Activated CD8-positive, alpha-beta memory T cell treated with anti-CD3 and anti-CD28 coated beads, Interleukin-2, amount 10 ng/mL, durations not matched to agents 7 days and 5 days (primary cell): ENCODE measurements around the gene DHX29. TPM values are rescaled to one million over a fixed set of nuclear protein-coding genes. Genes with fewer than 3 reads are reported as not detected.
"Not testable (repeated sequence)": the region's sequence is repeated elsewhere in the genome, so short reads cannot be mapped to it uniquely, and the experiment has no call there.

Experiments used
- ATAC-seq: fragments of 150-1000 bp; cut with Tn5 transposase; one replicate; pipeline ENCODE4 v1.10.0; 2021; ENCODE audit warnings: moderate library complexity
- CTCF ChIA-PET: fragments of 350-600 bp; sonication (Branson Sonifier 250); formaldehyde crosslinking; loops from one replicate; lab custom pipeline; 2021; ENCODE audit warnings: antibody characterized with exemption; lab: Charles Lee
- DNase-seq: peaks from one replicate; pipeline ENCODE4 v3.0.0-alpha.2; 2020
- H3K27ac Mint-ChIP-seq: one replicate; pipeline ENCODE4 v1.8.0; 2021; ENCODE audit warnings: mild to moderate bottlenecking, mixed read lengths
- H3K27me3 Mint-ChIP-seq: one replicate; pipeline ENCODE4 v1.8.0; 2021; ENCODE audit warnings: mixed read lengths
- H3K36me3 Mint-ChIP-seq: one replicate; pipeline ENCODE4 v1.8.0; 2021; ENCODE audit warnings: mild to moderate bottlenecking, mixed read lengths
- H3K4me1 Mint-ChIP-seq: one replicate; pipeline ENCODE4 v1.8.0; 2021; ENCODE audit warnings: mixed read lengths
- H3K4me3 Mint-ChIP-seq: one replicate; pipeline ENCODE4 v1.8.0; 2021; ENCODE audit warnings: mild to moderate bottlenecking, moderate library complexity, mixed read lengths
- H3K9me3 Mint-ChIP-seq: one replicate; pipeline ENCODE4 v1.8.0; 2022; ENCODE audit warnings: low read depth, mixed read lengths
- total RNA-seq, 2 experiments: library from RNA; stranded (reverse); gene quantifications; one replicate each; pipeline ENCODE4 v1.2.3, GENCODE V29; 2021

DHX29 gene
- total RNA-seq, 2 experiments from 2014 or later, result 17.1 to 17.3 TPM

DNA sequence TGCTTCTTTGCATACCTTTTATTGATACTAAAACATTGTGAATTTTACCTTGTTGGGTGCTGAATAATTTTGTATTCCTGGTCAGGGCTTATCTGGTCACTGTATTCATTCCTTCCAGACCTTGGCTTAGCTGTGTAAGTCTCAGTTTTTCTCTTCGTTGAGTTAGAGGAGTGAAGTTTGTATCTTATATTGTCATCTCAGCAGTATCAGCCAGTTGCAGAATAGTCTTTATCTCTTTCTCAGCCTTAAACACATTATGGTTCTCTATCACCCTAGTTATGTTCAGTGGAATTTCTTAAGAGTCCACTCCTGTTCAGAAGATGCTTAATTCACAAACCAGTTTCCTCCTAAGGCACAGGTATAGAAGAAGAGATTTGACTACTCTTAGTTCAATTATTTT is 25.5 kb upstream of the DHX29 start:
- no peak overlapping the region for H3K4me3 Mint-ChIP-seq
- CTCF ChIA-PET, result no interaction called here
- no peak for DNase-seq
- peaks cover 11% of the 10 kb centered on the region for H3K4me1 Mint-ChIP-seq
- H3K27ac Mint-ChIP-seq, result no peak overlapping the region
- H3K27me3 Mint-ChIP-seq, result no peaks in the 10 kb centered on the region
- H3K9me3 Mint-ChIP-seq, result no peaks in the 10 kb centered on the region
- peaks cover 53% of the 10 kb centered on the region for H3K36me3 Mint-ChIP-seq
- ATAC-seq, result no peak

DNA sequence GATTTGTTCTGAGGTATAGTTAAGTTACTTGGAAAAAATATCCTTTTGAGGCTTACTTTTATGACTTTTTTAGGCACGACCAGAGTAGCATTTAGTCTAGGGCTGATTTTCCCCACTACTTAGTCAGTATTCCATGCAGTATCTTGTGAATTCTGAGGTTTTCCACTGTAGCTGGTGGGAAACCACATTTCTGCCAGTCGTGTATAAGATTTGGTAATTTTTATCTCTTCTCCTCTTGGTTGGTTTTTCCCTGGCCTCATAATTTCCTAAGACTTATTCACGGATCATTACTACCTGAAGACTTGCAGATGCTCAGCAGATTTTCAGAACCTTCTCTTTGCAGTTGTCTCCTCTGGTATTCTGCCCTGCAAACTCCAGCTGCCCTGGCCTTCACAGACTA is 23.8 kb upstream of the DHX29 start:
- DNase-seq, result no peak
- H3K27me3 Mint-ChIP-seq, result no peaks in the 10 kb centered on the region
- peaks cover 54% of the 10 kb centered on the region for H3K36me3 Mint-ChIP-seq
- no peak for ATAC-seq
- H3K27ac Mint-ChIP-seq, result no peak overlapping the region
- H3K4me1 Mint-ChIP-seq, result peaks cover 17% of the 10 kb centered on the region
- CTCF ChIA-PET, result no interaction called here
- H3K9me3 Mint-ChIP-seq, result no peaks in the 10 kb centered on the region
- H3K4me3 Mint-ChIP-seq, result no peak overlapping the region

DNA sequence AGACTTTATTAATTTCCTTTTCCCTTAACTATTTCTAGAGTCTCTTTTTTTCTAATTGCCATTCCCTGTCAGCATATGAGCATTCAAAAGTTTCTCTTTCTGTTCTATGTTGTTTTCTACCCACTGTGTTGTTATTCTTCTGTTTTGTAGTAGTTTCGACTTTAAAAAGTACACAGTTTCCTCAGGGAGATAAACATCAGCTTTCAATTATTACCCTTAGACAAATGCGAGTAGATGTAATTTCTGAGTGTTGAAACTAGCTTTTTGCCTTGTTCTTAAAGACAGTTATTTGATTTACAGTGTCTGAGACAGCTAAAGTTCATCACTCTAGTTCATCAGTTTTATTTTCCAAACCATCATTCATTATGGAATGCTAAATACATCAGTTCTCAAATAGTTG is 19.8 kb upstream of the DHX29 start:
- Mint-ChIP-seq H3K9me3 (no peaks in the 10 kb centered on the region), H3K27ac (peak overlapping the region; percentile 66), H3K4me3 (no peak overlapping the region), H3K4me1 (peaks cover 20% of the 10 kb centered on the region), H3K36me3 (peaks cover 38% of the 10 kb centered on the region), H3K27me3 (no peaks in the 10 kb centered on the region)
- ATAC-seq (no peak), DNase-seq (no peak)
- CTCF ChIA-PET, result interaction anchor here (1.5 kb wide), 1 partner anchor 365 kb away, joined by 3 read pairs; no protein-coding TSS in a partner anchor

DNA sequence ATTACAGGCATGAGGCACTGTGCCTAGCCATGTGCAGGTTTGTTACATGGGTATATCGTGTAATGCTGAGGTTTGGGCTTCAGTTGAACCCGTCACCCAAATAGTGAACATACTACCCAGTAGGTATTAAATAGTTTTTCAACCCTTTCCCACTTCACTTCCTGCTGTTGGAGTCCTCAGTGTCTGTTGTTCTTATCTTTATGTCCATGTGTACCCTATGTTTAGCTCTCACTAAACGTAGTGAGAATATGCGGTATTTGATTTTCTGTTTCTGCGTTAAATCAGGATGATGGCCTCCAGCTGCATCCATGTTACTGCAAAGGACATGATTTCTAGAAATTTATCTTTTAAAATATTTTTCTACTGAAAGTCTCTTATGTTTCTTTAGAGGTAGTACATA is 18.1 kb upstream of the DHX29 start:
- ATAC-seq (no peak), DNase-seq (no peak)
- Mint-ChIP-seq H3K27ac (no peak overlapping the region), H3K9me3 (no peaks in the 10 kb centered on the region), H3K4me1 (peaks cover 22% of the 10 kb centered on the region), H3K27me3 (no peaks in the 10 kb centered on the region), H3K36me3 (peaks cover 28% of the 10 kb centered on the region), H3K4me3 (no peak overlapping the region)
- CTCF ChIA-PET, result interaction anchor here (1.4 kb wide), 1 partner anchor 153 kb away, joined by 4 read pairs; no protein-coding TSS in a partner anchor

DNA sequence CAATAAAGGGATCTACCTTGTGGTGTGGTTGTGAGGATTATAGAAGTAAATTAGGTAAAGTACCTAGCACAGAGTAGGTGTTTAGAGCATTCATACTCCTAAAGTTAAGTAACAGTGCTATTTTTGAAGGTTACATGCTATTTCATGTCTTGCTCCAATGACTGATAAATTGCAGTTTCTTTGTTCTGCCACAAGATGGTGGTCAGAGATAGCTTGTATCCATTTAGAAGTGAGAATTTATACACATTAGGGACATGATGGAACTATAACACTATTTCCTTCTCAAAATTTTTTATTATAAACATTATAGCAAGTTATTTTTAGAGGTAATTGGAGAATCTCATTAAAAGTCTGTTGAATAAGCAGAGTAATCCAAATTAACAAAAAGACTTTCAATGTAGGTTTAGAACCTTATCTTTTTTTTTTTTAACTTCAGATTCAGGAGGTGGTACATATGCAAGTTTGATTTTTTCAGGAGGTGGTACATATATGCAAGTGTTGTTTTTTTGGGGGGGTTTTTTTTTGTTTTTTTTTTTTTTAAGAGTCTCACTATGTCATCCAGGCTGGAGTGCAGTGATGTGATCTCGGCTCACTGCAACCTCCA is 17.4 kb upstream of the DHX29 start:
- Mint-ChIP-seq H3K27ac (no peak overlapping the region), H3K36me3 (peaks cover 25% of the 10 kb centered on the region)
- no peak for DNase-seq

DNA sequence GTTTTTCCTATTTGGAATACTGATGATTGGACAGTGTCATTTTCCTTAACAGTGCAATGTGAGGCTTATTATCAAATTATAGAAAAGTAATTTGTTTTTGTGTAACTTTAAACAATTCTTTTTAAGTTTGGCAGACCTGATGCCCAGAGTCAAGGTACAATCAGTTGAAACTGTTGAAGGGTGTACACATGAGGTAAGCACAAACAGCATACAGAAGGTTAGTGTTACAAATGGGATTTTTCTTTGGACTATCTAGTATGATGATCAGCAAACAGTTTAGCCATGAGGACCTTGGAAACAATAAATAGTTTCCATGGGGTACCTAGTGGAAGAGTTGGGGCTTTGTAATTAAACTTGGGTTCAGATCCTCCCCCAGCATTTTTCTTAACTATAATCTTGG is 16.5 kb upstream of the DHX29 start:
- Mint-ChIP-seq H3K4me3 (no peak overlapping the region), H3K4me1 (peaks cover 18% of the 10 kb centered on the region), H3K27ac (no peak overlapping the region), H3K9me3 (no peaks in the 10 kb centered on the region), H3K27me3 (no peaks in the 10 kb centered on the region), H3K36me3 (peaks cover 22% of the 10 kb centered on the region)
- ATAC-seq (no peak), DNase-seq (no peak)
- CTCF ChIA-PET, result interaction anchor here (0.7 to 1.5 kb wide), 3 partner anchors 18 to 607 kb away, joined by 3 to 4 read pairs (median 3); no protein-coding TSS in a partner anchor

More for the DNA sequence above, 17.4 kb upstream of the DHX29 start:
- CTCF ChIA-PET, result interaction anchor here (0.7 to 1.4 kb wide), 4 partner anchors 13 to 608 kb away, joined by 3 to 4 read pairs (median 4); no protein-coding TSS in a partner anchor
- H3K9me3 Mint-ChIP-seq, result no peaks in the 10 kb centered on the region
- no peaks in the 10 kb centered on the region for H3K27me3 Mint-ChIP-seq
- H3K4me1 Mint-ChIP-seq, result peaks cover 18% of the 10 kb centered on the region
- no peak overlapping the region for H3K4me3 Mint-ChIP-seq
- peak; percentile 65 for ATAC-seq

DNA sequence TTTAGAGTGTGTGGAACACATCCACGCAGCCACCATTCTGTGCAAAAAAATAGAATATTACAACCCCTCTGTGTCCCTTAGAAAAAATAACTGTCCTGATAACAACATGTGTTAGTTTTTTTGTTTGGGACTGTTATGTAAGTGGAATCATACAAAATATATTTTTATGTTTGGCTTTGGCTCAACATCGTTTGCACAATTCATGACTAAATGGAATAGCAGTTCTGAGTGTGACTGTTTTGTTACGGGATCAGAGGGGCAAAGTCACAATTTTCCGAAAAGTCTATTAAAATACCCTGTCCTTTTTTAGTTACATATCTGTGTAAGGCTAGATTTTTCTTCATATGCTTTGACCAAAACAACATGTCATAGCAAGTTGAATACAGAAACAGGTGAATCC is 13.1 kb upstream of the DHX29 start:
- CTCF ChIA-PET, result no interaction called here
- ATAC-seq, result no peak
- peaks cover 25% of the 10 kb centered on the region for H3K36me3 Mint-ChIP-seq
- H3K27me3 Mint-ChIP-seq, result no peaks in the 10 kb centered on the region
- no peak for DNase-seq
- H3K27ac Mint-ChIP-seq, result no peak overlapping the region
- peaks cover 6% of the 10 kb centered on the region for H3K9me3 Mint-ChIP-seq
- H3K4me3 Mint-ChIP-seq, result no peak overlapping the region
- H3K4me1 Mint-ChIP-seq, result peaks cover 10% of the 10 kb centered on the region

DNA sequence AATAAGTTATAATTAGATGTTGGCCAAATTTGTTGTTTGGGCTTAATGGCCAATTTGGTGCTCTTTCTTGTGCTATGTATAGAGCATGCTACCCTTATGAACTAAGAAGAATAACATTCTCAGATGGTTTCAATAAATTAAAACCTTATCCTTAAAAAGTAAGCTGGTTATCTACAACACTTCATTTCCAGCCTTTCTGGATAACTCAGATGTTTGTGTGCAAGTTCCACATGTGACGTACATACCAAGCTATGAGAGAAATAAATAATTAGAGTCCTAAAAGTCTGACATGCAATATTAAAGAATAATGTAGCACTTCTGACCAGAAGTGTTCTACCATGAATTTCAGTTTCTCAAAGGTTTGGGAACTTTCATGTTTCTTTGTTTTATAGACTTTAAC is 12.0 kb upstream of the DHX29 start:
- Mint-ChIP-seq H3K9me3 (peaks cover 6% of the 10 kb centered on the region), H3K27ac (no peak overlapping the region), H3K4me1 (peaks cover 12% of the 10 kb centered on the region), H3K4me3 (no peak overlapping the region), H3K27me3 (no peaks in the 10 kb centered on the region), H3K36me3 (peaks cover 26% of the 10 kb centered on the region)
- CTCF ChIA-PET, result no interaction called here
- no peak for DNase-seq
- no peak for ATAC-seq

DNA sequence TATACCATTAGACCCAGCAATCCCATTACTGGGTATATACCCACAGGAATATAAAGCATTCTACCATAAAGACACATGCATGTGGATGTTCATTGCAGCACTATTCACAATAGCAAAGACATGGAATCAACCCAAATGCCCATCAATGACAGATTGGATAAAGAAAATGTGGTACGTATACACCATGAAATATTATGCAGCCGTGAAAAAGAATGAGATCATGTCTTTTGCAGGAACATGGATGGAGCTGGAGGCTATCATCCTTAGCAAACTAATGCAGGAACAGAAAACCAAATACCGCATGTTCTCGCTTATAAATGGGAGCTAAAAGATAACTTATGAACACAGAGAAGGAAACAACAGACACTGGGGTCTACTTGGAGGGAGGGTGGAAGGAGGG is 10.7 kb upstream of the DHX29 start:
- H3K27me3 Mint-ChIP-seq, H3K4me3 Mint-ChIP-seq, CTCF ChIA-PET, ATAC-seq, H3K27ac Mint-ChIP-seq, H3K9me3 Mint-ChIP-seq, DNase-seq: not testable (repeated sequence)
- peaks cover 33% of the 10 kb centered on the region for H3K36me3 Mint-ChIP-seq
- peaks cover 20% of the 10 kb centered on the region for H3K4me1 Mint-ChIP-seq

DNA sequence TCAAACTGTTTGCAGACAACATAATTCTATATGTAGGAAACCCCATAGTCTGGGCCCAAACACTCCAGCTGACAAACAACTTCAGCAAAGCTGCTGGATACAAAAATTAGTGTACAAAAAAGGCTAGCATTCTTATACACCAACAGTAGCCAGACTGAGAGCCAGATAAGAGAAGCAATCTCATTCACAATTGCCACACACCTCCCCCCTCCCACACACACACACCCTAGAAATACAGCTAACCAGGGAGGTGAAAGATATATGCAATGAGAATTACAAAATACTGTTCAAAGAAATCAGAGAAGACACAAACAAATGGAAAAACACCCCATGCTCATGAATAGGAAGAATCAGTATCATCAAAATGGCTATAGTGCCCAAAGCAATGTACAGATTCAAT is 9.3 kb upstream of the DHX29 start:
- ATAC-seq (no peak), DNase-seq (no peak)
- CTCF ChIA-PET, result interaction anchor here (1.8 kb wide), 1 partner anchor 9 kb away, joined by 5 read pairs; the partner anchor contains the start of genes DHX29 and MTREX
- Mint-ChIP-seq H3K27ac (no peak overlapping the region), H3K9me3 (peaks cover 9% of the 10 kb centered on the region), H3K4me3 (no peak overlapping the region), H3K4me1 (peaks cover 25% of the 10 kb centered on the region), H3K36me3 (peaks cover 39% of the 10 kb centered on the region), H3K27me3 (no peaks in the 10 kb centered on the region)

DNA sequence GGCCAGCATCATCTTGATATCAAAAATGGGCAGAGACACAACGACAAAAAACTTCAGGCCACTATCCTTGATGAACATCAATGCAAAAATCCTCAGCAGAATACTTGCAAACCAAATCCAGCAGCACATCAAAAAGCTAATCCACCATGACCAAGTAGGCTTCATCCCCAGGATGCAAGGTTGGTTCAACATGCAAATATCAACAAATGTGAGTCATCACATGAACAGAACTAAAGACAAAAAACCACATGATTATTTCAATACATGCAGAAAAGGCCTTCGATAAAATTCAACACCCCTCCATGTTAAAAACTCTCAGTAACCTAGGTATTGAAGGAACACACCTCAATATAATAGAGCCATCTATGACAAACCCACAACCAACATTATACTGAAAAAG is 8.8 kb upstream of the DHX29 start:
- no peaks in the 10 kb centered on the region for H3K27me3 Mint-ChIP-seq
- ATAC-seq, result no peak
- H3K4me1 Mint-ChIP-seq, result peaks cover 28% of the 10 kb centered on the region
- peaks cover 9% of the 10 kb centered on the region for H3K9me3 Mint-ChIP-seq
- H3K27ac Mint-ChIP-seq, result no peak overlapping the region
- peaks cover 43% of the 10 kb centered on the region for H3K36me3 Mint-ChIP-seq
- H3K4me3 Mint-ChIP-seq, result no peak overlapping the region
- CTCF ChIA-PET, result interaction anchor here (1.8 kb wide), 1 partner anchor 9 kb away, joined by 5 read pairs; the partner anchor contains the start of genes DHX29 and MTREX
- DNase-seq, result no peak

DNA sequence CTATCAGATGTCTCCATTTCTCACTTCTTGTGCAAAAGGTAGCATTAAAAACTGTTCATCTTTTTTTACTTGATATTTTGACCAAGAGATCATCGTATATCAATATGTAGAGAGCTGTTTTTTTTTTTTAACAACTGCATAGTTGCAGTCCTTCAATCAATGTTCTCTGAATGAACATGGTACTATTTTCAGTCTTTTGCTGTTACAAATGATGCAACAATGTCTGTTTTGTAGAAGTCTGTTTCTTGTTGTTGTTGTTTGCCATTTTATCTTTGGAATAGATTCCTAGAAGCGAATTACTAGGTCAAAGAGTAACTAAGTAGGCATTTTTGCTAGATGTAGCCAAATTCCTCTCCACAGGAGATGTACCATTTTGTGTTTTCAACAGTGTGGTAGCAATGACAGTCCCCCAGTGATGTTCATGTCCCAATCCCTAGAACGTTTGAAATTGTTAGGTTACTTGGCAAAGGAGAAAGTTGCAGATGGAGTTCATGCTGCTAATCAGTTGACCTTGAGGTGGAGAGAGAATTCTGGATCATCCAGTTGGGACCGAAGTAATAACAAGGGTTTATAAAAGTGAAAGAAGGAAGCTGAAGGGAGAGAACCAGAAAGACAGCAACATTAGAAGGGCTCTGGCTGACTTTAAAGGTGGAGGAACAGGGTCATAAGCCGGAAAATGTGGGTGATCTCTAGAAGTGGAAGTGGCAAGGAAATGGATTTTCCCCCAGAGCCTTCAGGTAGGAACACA is 6.5 kb upstream of the DHX29 start:
- H3K27ac Mint-ChIP-seq, result no peak overlapping the region
- peaks cover 9% of the 10 kb centered on the region for H3K9me3 Mint-ChIP-seq
- H3K27me3 Mint-ChIP-seq, result no peaks in the 10 kb centered on the region
- ATAC-seq (no peak), DNase-seq (no peak)
- CTCF ChIA-PET, result no interaction called here
- peaks cover 33% of the 10 kb centered on the region for H3K4me1 Mint-ChIP-seq
- no peak overlapping the region for H3K4me3 Mint-ChIP-seq
- peaks cover 44% of the 10 kb centered on the region for H3K36me3 Mint-ChIP-seq

DNA sequence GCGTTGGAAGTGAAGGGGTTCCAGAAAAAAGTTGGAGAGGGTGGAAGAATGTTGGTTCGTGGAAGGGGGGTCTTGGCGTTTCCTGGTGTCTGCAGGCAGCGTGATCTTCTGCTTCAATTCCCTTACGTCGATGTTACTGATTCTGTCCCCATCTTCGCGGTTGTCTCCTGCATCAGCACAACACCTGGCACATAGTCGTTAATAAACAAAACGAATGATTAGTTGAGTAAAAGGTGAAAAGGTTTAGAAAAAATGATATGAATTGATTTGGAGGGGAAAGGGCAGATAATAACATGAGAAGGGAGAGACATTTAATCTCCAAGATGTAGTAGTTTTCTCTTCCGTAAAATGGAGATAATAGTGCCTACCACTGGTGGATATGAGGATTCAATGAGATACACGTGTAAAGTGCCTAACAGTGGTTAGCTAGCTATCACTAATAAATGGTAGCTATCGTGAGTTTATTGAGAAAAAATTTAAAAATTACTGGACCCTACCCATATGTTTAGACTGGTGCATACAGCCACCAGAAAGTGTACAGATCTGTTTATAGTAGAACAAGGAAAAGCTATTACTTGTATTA is 851 bp upstream of the DHX29 start:
- H3K36me3 Mint-ChIP-seq, result peaks cover 21% of the 10 kb centered on the region
- H3K27me3 Mint-ChIP-seq, result no peaks in the 10 kb centered on the region
- peaks cover 2% of the 10 kb centered on the region for H3K9me3 Mint-ChIP-seq
- H3K27ac Mint-ChIP-seq, result no peak overlapping the region
- ATAC-seq (peak; percentile 9), DNase-seq (peak; percentile 42)
- CTCF ChIA-PET, result interaction anchor here (1.2 to 2.9 kb wide), 4 partner anchors 8 to 74 kb away, joined by 4 to 12 read pairs (median 5); no protein-coding TSS in a partner anchor
- H3K4me3 Mint-ChIP-seq, result no peak overlapping the region
- peaks cover 24% of the 10 kb centered on the region for H3K4me1 Mint-ChIP-seq
